ENCODE data around the gene COL12A1. TPM values are rescaled to one million over a fixed set of nuclear protein-coding genes. Genes with fewer than 3 reads are reported as not detected.
A peak's percentile ranks its signal among the peaks of the same experiment; 100 is the strongest.

The COL12A1 gene
- total RNA-seq, 1 experiment from 2014 or later, result 12.5 TPM

DNA sequence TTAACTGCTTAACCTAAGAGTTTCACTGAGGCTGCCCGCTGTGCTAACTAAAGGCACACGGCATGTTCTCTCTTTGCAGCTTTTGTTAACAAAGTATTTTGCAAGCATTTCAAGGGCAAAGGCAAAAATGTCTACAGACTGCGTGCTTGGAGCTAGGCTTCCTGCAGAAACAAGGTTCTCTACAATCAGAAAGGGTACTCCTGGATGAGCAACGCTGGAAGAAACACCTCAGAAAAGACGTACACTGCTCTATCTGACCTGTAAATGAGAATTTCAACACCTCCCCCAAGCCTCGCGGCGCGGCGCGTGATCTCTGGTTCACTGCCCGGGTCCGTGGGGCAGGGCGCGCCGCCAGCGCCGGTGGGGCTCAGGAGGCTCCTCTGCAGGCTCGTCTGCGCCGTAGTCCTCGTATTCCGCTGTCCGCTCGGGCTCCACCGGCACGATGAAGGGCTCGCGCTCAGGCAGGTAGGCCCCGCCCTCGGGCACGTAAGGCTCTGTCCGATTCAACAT lies 120.9 kb downstream of the COL12A1 start:
- H3K9me2 ChIP-seq (ENCODE audit: insufficient read depth), result no peaks in the 10 kb centered on the region
- intact Hi-C loops (cut with micrococcal nuclease; ENCODE audit: unreplicated experiment), result no loop called here
- H3K4me2 ChIP-seq, result no peak overlapping the region
- no peak for TF ChIP-seq EZH2 (IDR thresholded peaks at IDR 0.05; ENCODE audit: low read depth)
- TF ChIP-seq, protein P1, sequence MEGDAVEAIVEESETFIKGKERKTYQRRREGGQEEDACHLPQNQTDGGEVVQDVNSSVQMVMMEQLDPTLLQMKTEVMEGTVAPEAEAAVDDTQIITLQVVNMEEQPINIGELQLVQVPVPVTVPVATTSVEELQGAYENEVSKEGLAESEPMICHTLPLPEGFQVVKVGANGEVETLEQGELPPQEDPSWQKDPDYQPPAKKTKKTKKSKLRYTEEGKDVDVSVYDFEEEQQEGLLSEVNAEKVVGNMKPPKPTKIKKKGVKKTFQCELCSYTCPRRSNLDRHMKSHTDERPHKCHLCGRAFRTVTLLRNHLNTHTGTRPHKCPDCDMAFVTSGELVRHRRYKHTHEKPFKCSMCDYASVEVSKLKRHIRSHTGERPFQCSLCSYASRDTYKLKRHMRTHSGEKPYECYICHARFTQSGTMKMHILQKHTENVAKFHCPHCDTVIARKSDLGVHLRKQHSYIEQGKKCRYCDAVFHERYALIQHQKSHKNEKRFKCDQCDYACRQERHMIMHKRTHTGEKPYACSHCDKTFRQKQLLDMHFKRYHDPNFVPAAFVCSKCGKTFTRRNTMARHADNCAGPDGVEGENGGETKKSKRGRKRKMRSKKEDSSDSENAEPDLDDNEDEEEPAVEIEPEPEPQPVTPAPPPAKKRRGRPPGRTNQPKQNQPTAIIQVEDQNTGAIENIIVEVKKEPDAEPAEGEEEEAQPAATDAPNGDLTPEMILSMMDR (conservative IDR thresholded peaks at IDR 0.05), result no peak
- no peaks in the 10 kb centered on the region for H4K20me1 ChIP-seq (ENCODE audit: insufficient read depth)
- no peaks in the 10 kb centered on the region for H3F3A ChIP-seq (ENCODE audit: insufficient read depth, low read depth)
- DNase-seq, result peak in 1 of 2 experiments; percentile 39
- no peaks in the 10 kb centered on the region for H3K79me2 ChIP-seq (ENCODE audit: low read depth)
- H3K27ac ChIP-seq, result no peak overlapping the region
- H3K9me3 ChIP-seq (ENCODE audit: insufficient read depth, low read depth), result no peaks in the 10 kb centered on the region
- H2AFZ ChIP-seq, result no peak overlapping the region
- BruUV-seq (replicated peaks), result no TSS peak
- H3K4me1 ChIP-seq (replicated peaks; ENCODE audit: insufficient read depth), result no peaks in the 10 kb centered on the region
- no peaks in the 10 kb centered on the region for H3K27me3 ChIP-seq (ENCODE audit: insufficient read depth, low read depth)
- POLR2A ChIA-PET (ENCODE audit: unreplicated experiment), result no interaction called here
- CTCF ChIA-PET, result no interaction called here
- H3K36me3 ChIP-seq (ENCODE audit: low read depth), result no peaks in the 10 kb centered on the region
- H3K4me3 ChIP-seq, result no peak overlapping the region

- CTCF ChIA-PET, result no interaction called here
- H2AFZ ChIP-seq, result no peak overlapping the region
- POLR2A ChIA-PET (ENCODE audit: unreplicated experiment), result no interaction called here
- H3K9me3 ChIP-seq (ENCODE audit: insufficient read depth, low read depth), result no peaks in the 10 kb centered on the region
- H3K27me3 ChIP-seq (ENCODE audit: insufficient read depth, low read depth), result no peaks in the 10 kb centered on the region
- H3K4me2 ChIP-seq, result no peak overlapping the region
- H3K4me1 ChIP-seq (replicated peaks; ENCODE audit: insufficient read depth), result no peaks in the 10 kb centered on the region
- H3K4me3 ChIP-seq, result no peak overlapping the region
- no peak for DNase-seq
- BruUV-seq (replicated peaks), result no TSS peak
- H3K79me2 ChIP-seq (ENCODE audit: low read depth), result no peaks in the 10 kb centered on the region
- intact Hi-C loops (cut with micrococcal nuclease; ENCODE audit: unreplicated experiment), result no loop called here
- H3K36me3 ChIP-seq (ENCODE audit: low read depth), result no peaks in the 10 kb centered on the region
- no peaks in the 10 kb centered on the region for H3K9me2 ChIP-seq (ENCODE audit: insufficient read depth)
- no peak overlapping the region for H3K27ac ChIP-seq
- TF ChIP-seq EZH2 (IDR thresholded peaks at IDR 0.05; ENCODE audit: low read depth), result no peak
- TF ChIP-seq, protein P1 (conservative IDR thresholded peaks at IDR 0.05), result no peak
- H4K20me1 ChIP-seq (ENCODE audit: insufficient read depth), result no peaks in the 10 kb centered on the region
- no peaks in the 10 kb centered on the region for H3F3A ChIP-seq (ENCODE audit: insufficient read depth, low read depth)
Observed at GRCh38 chr6:75084018-75084417, 121.8 kb downstream of the COL12A1 start.

DNA sequence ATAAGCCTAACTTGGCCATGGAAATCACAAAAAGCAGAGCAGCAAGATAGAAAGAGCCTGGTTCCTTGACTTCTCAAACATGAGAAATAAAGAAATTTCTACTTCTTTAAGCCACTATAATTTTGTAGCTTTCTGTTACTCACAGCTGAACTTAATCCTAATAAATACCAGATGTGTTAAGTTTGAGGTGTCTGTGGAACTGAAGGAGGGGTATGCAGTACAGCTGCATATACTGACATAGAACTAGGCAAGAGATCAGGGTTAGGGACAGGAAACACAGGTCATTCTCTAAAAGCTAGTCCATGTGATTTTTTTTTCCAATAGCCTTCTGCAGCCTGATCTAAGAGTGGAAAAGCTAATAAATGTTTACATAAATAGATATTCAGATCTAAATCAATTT lies 123.9 kb downstream of the COL12A1 start:
- intact Hi-C loops (cut with micrococcal nuclease; ENCODE audit: unreplicated experiment), result no loop called here
- no peak overlapping the region for H2AFZ ChIP-seq
- no peaks in the 10 kb centered on the region for H4K20me1 ChIP-seq (ENCODE audit: insufficient read depth)
- no peak overlapping the region for H3K4me3 ChIP-seq
- TF ChIP-seq EZH2 (IDR thresholded peaks at IDR 0.05; ENCODE audit: low read depth), result no peak
- TF ChIP-seq, protein P1 (conservative IDR thresholded peaks at IDR 0.05), result no peak
- DNase-seq, result no peak
- BruUV-seq (replicated peaks), result no TSS peak
- H3K27ac ChIP-seq, result no peak overlapping the region
- H3F3A ChIP-seq (ENCODE audit: insufficient read depth, low read depth), result no peaks in the 10 kb centered on the region
- H3K9me3 ChIP-seq (ENCODE audit: insufficient read depth, low read depth), result no peaks in the 10 kb centered on the region
- no peaks in the 10 kb centered on the region for H3K4me1 ChIP-seq (replicated peaks; ENCODE audit: insufficient read depth)
- H3K79me2 ChIP-seq (ENCODE audit: low read depth), result no peaks in the 10 kb centered on the region
- H3K36me3 ChIP-seq (ENCODE audit: low read depth), result no peaks in the 10 kb centered on the region
- no peak overlapping the region for H3K4me2 ChIP-seq
- CTCF ChIA-PET, result no interaction called here
- H3K27me3 ChIP-seq (ENCODE audit: insufficient read depth, low read depth), result no peaks in the 10 kb centered on the region
- POLR2A ChIA-PET (ENCODE audit: unreplicated experiment), result no interaction called here
- H3K9me2 ChIP-seq (ENCODE audit: insufficient read depth), result no peaks in the 10 kb centered on the region
